Liver (tissue), 9 donors: ENCODE measurements around the gene RPL9. TPM values are rescaled to one million over a fixed set of nuclear protein-coding genes. Genes with fewer than 3 reads are reported as not detected.

Experiments
- DNase-seq: peaks from one replicate; pipeline ENCODE4 v3.0.0-alpha.2; 2017; ENCODE audit warnings: low spot score
- H3K27ac ChIP-seq, 2 donors: one replicate each; pipeline ENCODE4 v1.7.0; 2013; ENCODE audit warnings: inconsistent platforms in 2 of 2, low read length in 2 of 2, control low read depth in 1 of 2, low read depth in 1 of 2, mild to moderate bottlenecking in 1 of 2
- H3K27me3 ChIP-seq, 4 donors: one replicate each; pipeline versions ENCODE4 v1.6.1 to v1.7.0; 2013; ENCODE audit warnings: low read length in 3 of 4, inconsistent platforms in 1 of 4, mild to moderate bottlenecking in 1 of 4, moderate library complexity in 1 of 4; ENCODE audit not compliant: control insufficient read depth in 4 of 4, insufficient read depth in 4 of 4
- H3K36me3 ChIP-seq, 4 donors: one replicate each; pipeline versions ENCODE4 v1.6.1 to v1.7.0; 2013; ENCODE audit warnings: low read length in 3 of 4, mild to moderate bottlenecking in 3 of 4, low read depth in 1 of 4, moderate library complexity in 1 of 4; ENCODE audit not compliant: control insufficient read depth in 4 of 4, insufficient read depth in 3 of 4
- H3K4me1 ChIP-seq, 4 donors: one replicate each; pipeline versions ENCODE4 v1.6.1 to v1.7.0; 2013; ENCODE audit warnings: low read length in 3 of 4, mild to moderate bottlenecking in 3 of 4, moderate library complexity in 1 of 4; ENCODE audit not compliant: control insufficient read depth in 4 of 4, insufficient read depth in 4 of 4
- H3K4me3 ChIP-seq, 3 donors: one replicate each; pipeline versions ENCODE4 v1.6.1 to v1.7.0; 2013; ENCODE audit warnings: low read length in 3 of 3, control low read depth in 1 of 3, low read depth in 1 of 3, mild to moderate bottlenecking in 1 of 3
- H3K9ac ChIP-seq, 2 donors: one replicate each; pipeline ENCODE4 v1.7.0; 2013; ENCODE audit warnings: low read length in 2 of 2, mild to moderate bottlenecking in 2 of 2, moderate library complexity in 2 of 2, control low read depth in 1 of 2, low read depth in 1 of 2
- H3K9me3 ChIP-seq, 4 donors: one replicate each; pipeline versions ENCODE4 v1.6.1 to v1.7.0; 2013; ENCODE audit warnings: low read length in 3 of 4; ENCODE audit not compliant: control insufficient read depth in 4 of 4
- CTCF ChIP-seq: fragments of 150-350 bp; IDR thresholded peaks from 2 replicates; pipeline ENCODE4 v1.5.1; 2017; ENCODE audit warnings: improper control_type of control experiment, low read depth, low read length; ENCODE audit not compliant: missing input control
- FOXA1 ChIP-seq: IDR thresholded peaks from 2 replicates; pipeline ENCODE4 v1.6.1; 2016; ENCODE audit warnings: antibody characterized with exemption
- HNF4A ChIP-seq, 2 donors: conservative IDR thresholded peaks; 2 replicates each; pipeline ENCODE4 v1.6.1; 2016; ENCODE audit warnings: antibody characterized with exemption in 2 of 2, mild to moderate bottlenecking in 2 of 2
- HNF4G ChIP-seq: IDR thresholded peaks from 2 replicates; pipeline ENCODE4 v1.6.1; 2016; ENCODE audit warnings: antibody characterized with exemption
- JUND ChIP-seq, 2 donors: IDR thresholded peaks; 2 replicates each; pipeline ENCODE4 v1.6.1; 2016; ENCODE audit warnings: antibody characterized with exemption in 2 of 2
- MAX ChIP-seq: IDR thresholded peaks from 2 replicates; pipeline ENCODE4 v1.6.1; 2016; ENCODE audit warnings: antibody characterized with exemption
- NR2F2 ChIP-seq: IDR thresholded peaks from 2 replicates; pipeline ENCODE4 v1.6.1; 2016; ENCODE audit warnings: antibody characterized with exemption
- RAD21 ChIP-seq, 2 donors: IDR thresholded peaks; 2 replicates each; pipeline ENCODE4 v1.6.1; 2016; ENCODE audit warnings: antibody characterized with exemption in 2 of 2, mild to moderate bottlenecking in 2 of 2
- RXRA ChIP-seq, 2 donors: IDR thresholded peaks; 2 replicates each; pipeline ENCODE4 v1.6.1; 2017 to 2018; ENCODE audit warnings: antibody characterized with exemption in 2 of 2, mild to moderate bottlenecking in 1 of 2
- SP1 ChIP-seq: IDR thresholded peaks from 2 replicates; pipeline ENCODE4 v1.6.1; 2018; ENCODE audit warnings: antibody characterized with exemption, mild to moderate bottlenecking
- TAF1 ChIP-seq: conservative IDR thresholded peaks from 2 replicates; pipeline ENCODE4 v1.6.1; 2016; ENCODE audit warnings: antibody characterized with exemption, mild to moderate bottlenecking
- YY1 ChIP-seq: IDR thresholded peaks from 2 replicates; pipeline ENCODE4 v1.6.1; 2016; ENCODE audit warnings: antibody characterized with exemption, mild to moderate bottlenecking
- WGBS: extraction: QIAGEN DNeasy Blood & Tissue Kit; methylation state at CpG from one replicate; pipeline ENCODE4 v1.1.7; 2013; 5-methylcytosine and 5-hydroxymethylcytosine counted together
- polyA plus RNA-seq, 2 donors: library from polyadenylated mRNA; stranded (reverse) in 1 of 2; unstranded in 1 of 2; fragments of 200-250 nt in 1 of 2; fragments of >200 nt in 1 of 2; fragmentation: Nextera tagmentation in 1 of 2; extraction: Ambion mirVana in 1 of 2; gene quantifications; one replicate each; pipeline versions ENCODE4 v1.2.1 to v1.2.3, GENCODE V29; 2013 to 2015
- total RNA-seq, 2 donors: library from RNA; depleted of rRNA; stranded (reverse); fragments of >200 nt; gene quantifications; one replicate each; pipeline ENCODE4 v1.2.3, GENCODE V29; 2014
- TF ChIP-seq, protein P1 (sequence below): IDR thresholded peaks from 2 replicates; pipeline ENCODE4 v1.6.1; 2016; ENCODE audit warnings: antibody characterized with exemption
- TF ChIP-seq, protein P2 (sequence below): IDR thresholded peaks from 2 replicates; pipeline ENCODE4 v1.6.1; 2016; ENCODE audit warnings: antibody characterized with exemption, mild to moderate bottlenecking
- donor health status: healthy.
- donor health status: healthy.
- donor health status: healthy.
- donor health status: healthy.
- donor health status: healthy.

RPL9 gene
- total and polyA plus RNA-seq, 4 donors: 427 to 1,176 (median 615) TPM

GRCh38 chr4:39476187-39476895 is 17.6 kb upstream of the RPL9 start:
- Histone ChIP-seq H3K9me3 (no peaks in the 10 kb centered on the region), H3K4me1 (peaks cover 2 to 9% (median 6%) of the 10 kb centered on the region in 4 donors), H3K27me3 (no peaks in the 10 kb centered on the region), H3K27ac (no peak overlapping the region), H3K36me3 (peaks cover 0 to 5% (median 2%) of the 10 kb centered on the region in 4 donors), H3K9ac (no peak overlapping the region), H3K4me3 (no peak overlapping the region)
- TF ChIP-seq NR2F2: no peak
- 89% methylated on average over 5 of the region's 5 CpGs for WGBS
- no peak for DNase-seq

DNA sequence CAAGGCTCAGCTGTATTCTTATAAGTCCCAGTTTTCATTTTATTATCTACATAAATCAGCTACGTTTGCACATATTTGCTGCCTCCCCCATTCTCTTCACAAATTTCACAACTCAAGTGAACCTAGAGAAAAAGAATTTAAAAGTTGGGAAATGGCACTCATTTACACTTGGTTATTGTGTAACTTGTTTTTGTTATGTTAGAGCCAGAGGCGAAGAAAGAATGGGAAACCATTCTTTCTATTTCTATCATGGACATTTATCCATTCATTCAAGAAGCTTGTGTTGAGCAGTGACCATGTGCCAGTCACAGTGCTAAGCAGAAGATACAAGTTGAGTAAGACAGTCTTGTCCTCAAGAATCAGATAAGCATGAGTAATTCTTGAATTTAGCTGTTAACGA is 13.7 kb upstream of the RPL9 start:
- Histone ChIP-seq H3K9me3 (no peaks in the 10 kb centered on the region), H3K4me3 (peak overlapping the region in 1 of 3 donors; percentile 1), H3K27ac (peak overlapping the region; percentile 44 to 51), H3K4me1 (peaks cover 2 to 34% (median 26%) of the 10 kb centered on the region in 4 donors), H3K36me3 (peaks cover 0 to 5% (median 3%) of the 10 kb centered on the region in 4 donors), H3K27me3 (no peaks in the 10 kb centered on the region), H3K9ac (no peak overlapping the region)
- TF ChIP-seq, protein P1, sequence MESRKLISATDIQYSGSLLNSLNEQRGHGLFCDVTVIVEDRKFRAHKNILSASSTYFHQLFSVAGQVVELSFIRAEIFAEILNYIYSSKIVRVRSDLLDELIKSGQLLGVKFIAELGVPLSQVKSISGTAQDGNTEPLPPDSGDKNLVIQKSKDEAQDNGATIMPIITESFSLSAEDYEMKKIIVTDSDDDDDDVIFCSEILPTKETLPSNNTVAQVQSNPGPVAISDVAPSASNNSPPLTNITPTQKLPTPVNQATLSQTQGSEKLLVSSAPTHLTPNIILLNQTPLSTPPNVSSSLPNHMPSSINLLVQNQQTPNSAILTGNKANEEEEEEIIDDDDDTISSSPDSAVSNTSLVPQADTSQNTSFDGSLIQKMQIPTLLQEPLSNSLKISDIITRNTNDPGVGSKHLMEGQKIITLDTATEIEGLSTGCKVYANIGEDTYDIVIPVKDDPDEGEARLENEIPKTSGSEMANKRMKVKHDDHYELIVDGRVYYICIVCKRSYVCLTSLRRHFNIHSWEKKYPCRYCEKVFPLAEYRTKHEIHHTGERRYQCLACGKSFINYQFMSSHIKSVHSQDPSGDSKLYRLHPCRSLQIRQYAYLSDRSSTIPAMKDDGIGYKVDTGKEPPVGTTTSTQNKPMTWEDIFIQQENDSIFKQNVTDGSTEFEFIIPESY: peak; percentile 26
- TF ChIP-seq RAD21 (IDR thresholded peaks at IDR 0.05) (peak in 1 of 2 donors; percentile 11), JUND (IDR thresholded peaks at IDR 0.05) (peak in 1 of 2 donors; percentile 35), HNF4A (conservative IDR thresholded peaks at IDR 0.05) (peak; percentile 45 to 64), YY1 (peak; percentile 51), TAF1 (no peak), SP1 (no peak), RXRA (IDR thresholded peaks at IDR 0.05) (peak; percentile 31 to 69)
- no peak for DNase-seq
- WGBS: 55% methylated on average over 3 of the region's 3 CpGs

DNA sequence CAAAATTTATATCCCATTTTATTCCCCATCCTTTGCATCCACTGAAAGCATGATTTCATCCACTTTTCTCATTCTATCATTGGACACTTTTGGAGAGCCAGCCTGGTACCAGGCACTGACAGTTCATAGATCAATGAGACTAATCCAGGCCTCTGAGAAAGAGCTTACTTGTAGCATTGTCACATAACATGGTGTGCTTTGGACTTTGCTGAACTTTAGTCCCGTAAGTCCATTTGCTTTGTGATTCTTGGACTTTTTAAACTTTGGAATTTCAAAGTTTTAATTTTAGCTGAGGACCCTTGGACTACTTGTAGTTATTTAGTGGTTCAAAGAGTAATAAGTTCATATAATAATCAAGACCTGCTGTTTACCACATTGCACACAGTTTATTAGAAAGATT is 11.7 kb upstream of the RPL9 start:
- DNase-seq: no peak
- Histone ChIP-seq H3K27ac (peak overlapping the region; percentile 89 to 91), H3K4me3 (no peak overlapping the region), H3K36me3 (peaks cover 0 to 5% (median under 1%) of the 10 kb centered on the region in 4 donors), H3K4me1 (peaks cover 9 to 46% (median 33%) of the 10 kb centered on the region in 4 donors), H3K9me3 (no peaks in the 10 kb centered on the region), H3K9ac (no peak overlapping the region), H3K27me3 (no peaks in the 10 kb centered on the region)
- TF ChIP-seq SP1: no peak
- TF ChIP-seq YY1: peak; percentile 65
- TF ChIP-seq FOXA1: no peak
- TF ChIP-seq, protein P2, sequence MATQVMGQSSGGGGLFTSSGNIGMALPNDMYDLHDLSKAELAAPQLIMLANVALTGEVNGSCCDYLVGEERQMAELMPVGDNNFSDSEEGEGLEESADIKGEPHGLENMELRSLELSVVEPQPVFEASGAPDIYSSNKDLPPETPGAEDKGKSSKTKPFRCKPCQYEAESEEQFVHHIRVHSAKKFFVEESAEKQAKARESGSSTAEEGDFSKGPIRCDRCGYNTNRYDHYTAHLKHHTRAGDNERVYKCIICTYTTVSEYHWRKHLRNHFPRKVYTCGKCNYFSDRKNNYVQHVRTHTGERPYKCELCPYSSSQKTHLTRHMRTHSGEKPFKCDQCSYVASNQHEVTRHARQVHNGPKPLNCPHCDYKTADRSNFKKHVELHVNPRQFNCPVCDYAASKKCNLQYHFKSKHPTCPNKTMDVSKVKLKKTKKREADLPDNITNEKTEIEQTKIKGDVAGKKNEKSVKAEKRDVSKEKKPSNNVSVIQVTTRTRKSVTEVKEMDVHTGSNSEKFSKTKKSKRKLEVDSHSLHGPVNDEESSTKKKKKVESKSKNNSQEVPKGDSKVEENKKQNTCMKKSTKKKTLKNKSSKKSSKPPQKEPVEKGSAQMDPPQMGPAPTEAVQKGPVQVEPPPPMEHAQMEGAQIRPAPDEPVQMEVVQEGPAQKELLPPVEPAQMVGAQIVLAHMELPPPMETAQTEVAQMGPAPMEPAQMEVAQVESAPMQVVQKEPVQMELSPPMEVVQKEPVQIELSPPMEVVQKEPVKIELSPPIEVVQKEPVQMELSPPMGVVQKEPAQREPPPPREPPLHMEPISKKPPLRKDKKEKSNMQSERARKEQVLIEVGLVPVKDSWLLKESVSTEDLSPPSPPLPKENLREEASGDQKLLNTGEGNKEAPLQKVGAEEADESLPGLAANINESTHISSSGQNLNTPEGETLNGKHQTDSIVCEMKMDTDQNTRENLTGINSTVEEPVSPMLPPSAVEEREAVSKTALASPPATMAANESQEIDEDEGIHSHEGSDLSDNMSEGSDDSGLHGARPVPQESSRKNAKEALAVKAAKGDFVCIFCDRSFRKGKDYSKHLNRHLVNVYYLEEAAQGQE: peak; percentile 40
- TF ChIP-seq MAX: peak; percentile 46
- TF ChIP-seq, protein P1: peak; percentile 19
- peak in 1 of 2 donors; percentile 55 for TF ChIP-seq JUND (IDR thresholded peaks at IDR 0.05)
- TF ChIP-seq TAF1: peak; percentile 37
- peak; percentile 83 for TF ChIP-seq HNF4G
- peak; percentile 6 to 25 for TF ChIP-seq RAD21 (IDR thresholded peaks at IDR 0.05)
- peak; percentile 95 to 98 for TF ChIP-seq HNF4A (conservative IDR thresholded peaks at IDR 0.05)
- TF ChIP-seq RXRA (IDR thresholded peaks at IDR 0.05): peak; percentile 74 to 83
- no peak for TF ChIP-seq CTCF
- 36% methylated on average over 1 of the region's 1 CpG for WGBS
